ENCODE data around the gene LCN15. TPM values are rescaled to one million over a fixed set of nuclear protein-coding genes. Genes with fewer than 3 reads are reported as not detected.

The LCN15 gene
- total RNA-seq, 1 experiment from 2014 or later = not detected

DNA sequence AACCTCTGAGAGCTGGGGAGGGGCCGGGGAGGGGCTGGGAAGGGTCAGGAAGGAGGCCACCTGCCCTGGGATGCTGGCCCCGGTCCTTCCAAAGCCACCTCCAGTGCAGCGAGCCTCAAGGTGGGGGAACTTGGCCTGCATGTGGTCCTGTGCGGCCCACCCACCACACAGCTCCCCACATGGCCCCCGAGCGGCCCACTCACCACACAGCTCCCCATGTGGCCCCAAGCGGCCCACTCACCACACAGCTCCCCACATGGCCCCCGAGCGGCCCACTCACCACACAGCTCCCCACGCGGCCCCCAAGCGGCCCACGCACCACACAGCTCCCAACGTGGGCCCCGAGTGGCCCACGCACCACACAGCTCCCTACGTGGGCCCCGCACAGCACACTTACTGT is 19.5 kb downstream of the LCN15 start:
- Mint-ChIP-seq H3K36me3 (ENCODE audit: insufficient read depth, unreplicated experiment) (no peaks in the 10 kb centered on the region), H3K9me3 (ENCODE audit: unreplicated experiment) (no peaks in the 10 kb centered on the region), H3K4me3 (ENCODE audit: unreplicated experiment) (no peak overlapping the region), H3K27me3 (ENCODE audit: insufficient read depth, unreplicated experiment) (peaks cover 17% of the 10 kb centered on the region), H3K27ac (ENCODE audit: low read depth, unreplicated experiment) (no peak overlapping the region), H3K4me1 (ENCODE audit: insufficient read depth, unreplicated experiment) (no peaks in the 10 kb centered on the region)
- DNase-seq (ENCODE audit: unreplicated experiment) = no peak
- CTCF ChIA-PET = interaction anchor here (0.6 to 0.7 kb wide), 2 partner anchors 13 to 285 kb away, joined by 3 read pairs; no protein-coding TSS in a partner anchor
- BruUV-seq (replicated peaks) = no TSS peak
- TF ChIP-seq, protein P1, sequence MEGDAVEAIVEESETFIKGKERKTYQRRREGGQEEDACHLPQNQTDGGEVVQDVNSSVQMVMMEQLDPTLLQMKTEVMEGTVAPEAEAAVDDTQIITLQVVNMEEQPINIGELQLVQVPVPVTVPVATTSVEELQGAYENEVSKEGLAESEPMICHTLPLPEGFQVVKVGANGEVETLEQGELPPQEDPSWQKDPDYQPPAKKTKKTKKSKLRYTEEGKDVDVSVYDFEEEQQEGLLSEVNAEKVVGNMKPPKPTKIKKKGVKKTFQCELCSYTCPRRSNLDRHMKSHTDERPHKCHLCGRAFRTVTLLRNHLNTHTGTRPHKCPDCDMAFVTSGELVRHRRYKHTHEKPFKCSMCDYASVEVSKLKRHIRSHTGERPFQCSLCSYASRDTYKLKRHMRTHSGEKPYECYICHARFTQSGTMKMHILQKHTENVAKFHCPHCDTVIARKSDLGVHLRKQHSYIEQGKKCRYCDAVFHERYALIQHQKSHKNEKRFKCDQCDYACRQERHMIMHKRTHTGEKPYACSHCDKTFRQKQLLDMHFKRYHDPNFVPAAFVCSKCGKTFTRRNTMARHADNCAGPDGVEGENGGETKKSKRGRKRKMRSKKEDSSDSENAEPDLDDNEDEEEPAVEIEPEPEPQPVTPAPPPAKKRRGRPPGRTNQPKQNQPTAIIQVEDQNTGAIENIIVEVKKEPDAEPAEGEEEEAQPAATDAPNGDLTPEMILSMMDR (IDR thresholded peaks at IDR 0.05; ENCODE audit: unreplicated experiment) = no peak
- intact Hi-C loops (cut with micrococcal nuclease) = no loop called here
- POLR2A ChIA-PET = interaction anchor here (0.6 to 2.5 kb wide), 3 partner anchors 10 to 17 kb away, joined by 3 to 6 read pairs (median 3); no protein-coding TSS in a partner anchor

DNA sequence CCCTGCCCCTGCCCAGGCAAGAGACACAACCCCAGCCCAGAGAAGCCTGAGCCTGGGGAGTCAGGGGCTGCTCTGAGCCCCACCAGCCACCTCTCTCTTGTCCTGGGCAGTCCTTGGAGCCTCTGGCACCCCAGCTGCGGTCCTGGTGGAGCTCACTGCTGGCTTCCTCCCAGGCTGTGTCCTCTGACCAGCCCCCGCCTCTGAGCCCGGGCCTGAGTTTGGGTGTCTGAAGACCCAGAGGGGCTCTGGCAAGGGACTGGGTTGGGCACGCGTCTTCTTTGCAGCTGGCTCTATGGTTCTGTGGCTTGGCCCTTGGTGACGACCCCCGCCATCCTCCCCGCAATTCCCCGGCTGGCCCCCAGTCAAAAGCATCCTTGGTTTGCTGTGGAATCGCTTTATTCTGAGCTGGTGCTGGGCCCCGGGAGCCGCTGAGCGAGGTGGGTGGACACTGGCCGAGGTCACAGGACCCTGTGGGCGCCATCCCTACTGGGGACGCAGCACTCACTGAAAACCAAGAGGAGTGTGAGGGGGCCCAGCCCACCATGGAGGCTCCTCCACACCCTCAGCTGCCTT is 20.6 kb downstream of the LCN15 start:
- Mint-ChIP-seq H3K9me3 (ENCODE audit: unreplicated experiment) (no peaks in the 10 kb centered on the region), H3K4me1 (ENCODE audit: insufficient read depth, unreplicated experiment) (no peaks in the 10 kb centered on the region), H3K27ac (ENCODE audit: low read depth, unreplicated experiment) (no peak overlapping the region), H3K27me3 (ENCODE audit: insufficient read depth, unreplicated experiment) (peaks cover 27% of the 10 kb centered on the region), H3K4me3 (ENCODE audit: unreplicated experiment) (no peak overlapping the region), H3K36me3 (ENCODE audit: insufficient read depth, unreplicated experiment) (no peaks in the 10 kb centered on the region)
- ChIA-PET POLR2A (interaction anchor here (2.5 kb wide), 1 partner anchor 16 kb away, joined by 6 read pairs; no protein-coding TSS in a partner anchor), CTCF (no interaction called here)
- no peak for DNase-seq (ENCODE audit: unreplicated experiment)
- TF ChIP-seq, protein P1 (IDR thresholded peaks at IDR 0.05; ENCODE audit: unreplicated experiment) = no peak
- intact Hi-C loops (cut with micrococcal nuclease) = no loop called here
- BruUV-seq (replicated peaks) = no TSS peak

DNA sequence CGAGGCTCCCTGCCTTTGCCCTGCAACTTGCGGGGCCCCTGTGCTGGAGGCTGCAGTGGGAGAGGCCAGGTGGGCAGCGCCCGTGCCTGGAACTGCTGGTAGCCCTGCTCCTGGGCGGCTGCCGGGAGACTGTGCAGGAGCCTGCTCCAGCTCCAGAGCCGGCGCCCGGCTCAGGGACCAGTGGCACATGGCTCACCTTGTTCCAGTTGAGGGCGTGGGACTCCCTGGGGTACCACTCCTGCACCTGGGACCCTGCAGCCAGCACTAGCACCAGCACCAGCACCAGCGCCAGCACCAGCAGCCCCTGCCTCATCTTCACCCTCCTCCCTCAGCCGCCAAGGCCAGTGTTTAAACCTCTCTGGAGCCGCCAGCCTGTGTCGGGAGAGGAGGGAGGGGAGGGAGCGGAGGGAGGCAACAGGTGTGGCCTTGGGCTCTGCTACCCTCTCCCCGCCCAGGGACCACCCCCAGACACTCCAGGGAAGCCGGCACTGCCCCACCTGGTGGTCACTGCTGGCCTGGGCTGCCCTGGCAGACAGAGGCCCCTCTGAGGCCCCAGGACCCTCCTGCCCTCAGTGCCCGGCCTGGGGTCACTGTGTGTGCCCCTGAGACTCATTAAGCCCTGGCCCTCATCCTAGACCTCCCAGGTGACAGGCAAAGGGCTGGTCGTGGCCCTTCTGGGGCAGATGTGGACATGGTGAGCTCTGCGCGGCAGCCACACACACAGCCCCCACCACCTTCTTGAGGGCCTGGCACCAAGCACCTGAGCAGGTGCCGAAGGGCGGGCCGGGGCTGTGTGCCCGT is 21.5 kb downstream of the LCN15 start, which contains the start of gene LCN10:
LCN10 (minus strand) TSS at position 350 of the 801 bp plus-strand sequence; CDS start at position 313, 37 bp downstream.
- Mint-ChIP-seq H3K9me3 (ENCODE audit: unreplicated experiment) (no peaks in the 10 kb centered on the region), H3K4me3 (ENCODE audit: unreplicated experiment) (no peak within 1 kb of the TSS), H3K27ac (ENCODE audit: low read depth, unreplicated experiment) (no peak within 1 kb of the TSS), H3K27me3 (ENCODE audit: insufficient read depth, unreplicated experiment) (peaks cover 37% of the 10 kb centered on the region), H3K36me3 (ENCODE audit: insufficient read depth, unreplicated experiment) (no peaks in the 10 kb centered on the region), H3K4me1 (ENCODE audit: insufficient read depth, unreplicated experiment) (no peaks in the 10 kb centered on the region)
- intact Hi-C loops (cut with micrococcal nuclease) = no loop called here
- BruUV-seq (replicated peaks) = no TSS peak
- POLR2A ChIA-PET = interaction anchor here (2.5 kb wide), 1 partner anchor 15 kb away, joined by 6 read pairs; no protein-coding TSS in a partner anchor
- TF ChIP-seq, protein P1 (IDR thresholded peaks at IDR 0.05; ENCODE audit: unreplicated experiment) = peak; percentile 41
- CTCF ChIA-PET = interaction anchor here (0.6 to 1.0 kb wide), 2 partner anchors 8 to 15 kb away, joined by 3 read pairs; no protein-coding TSS in a partner anchor
- DNase-seq (ENCODE audit: unreplicated experiment) = no peak

DNA sequence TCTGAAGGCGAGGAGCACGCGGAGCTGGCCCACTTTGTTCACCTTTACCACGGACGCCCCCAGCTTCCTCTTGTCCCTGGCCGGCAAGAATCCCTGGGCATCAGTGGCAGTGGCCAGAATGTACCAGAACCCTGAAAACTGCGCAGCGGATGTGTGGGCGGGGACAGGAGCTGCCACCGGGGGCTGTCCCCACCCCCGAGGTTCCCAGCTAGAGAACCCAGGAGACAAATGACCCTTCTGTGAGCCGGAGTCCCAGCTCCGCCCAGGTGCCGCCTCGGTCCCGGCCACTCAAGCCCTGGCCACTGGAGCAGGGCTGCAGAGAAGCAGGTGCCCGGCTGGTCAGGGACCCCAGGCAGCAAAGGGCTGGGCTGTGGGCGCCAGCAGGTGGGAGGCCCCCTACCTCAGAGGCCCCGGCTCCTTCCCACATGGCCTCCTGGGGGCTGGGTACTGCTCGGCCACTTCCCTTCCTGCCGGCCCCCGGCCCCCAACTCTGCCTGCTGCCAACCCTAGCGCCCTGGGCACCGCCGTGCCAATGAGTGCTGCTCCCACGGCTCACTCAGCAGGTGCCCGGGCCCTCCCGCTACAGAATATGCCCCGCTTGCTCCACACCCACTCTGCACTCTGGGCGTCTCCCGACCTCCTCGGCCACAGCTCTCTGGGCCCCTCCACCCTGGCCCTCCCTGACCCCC is 22.3 kb downstream of the LCN15 start:
- ChIA-PET CTCF (interaction anchor here (0.8 to 1.0 kb wide), 2 partner anchors 15 to 37 kb away, joined by 3 read pairs; no protein-coding TSS in a partner anchor), POLR2A (no interaction called here)
- H3K27ac Mint-ChIP-seq (ENCODE audit: low read depth, unreplicated experiment) = no peak overlapping the region
- H3K9me3 Mint-ChIP-seq (ENCODE audit: unreplicated experiment) = no peaks in the 10 kb centered on the region
- no peak overlapping the region for H3K4me3 Mint-ChIP-seq (ENCODE audit: unreplicated experiment)
- BruUV-seq (replicated peaks) = no TSS peak
- intact Hi-C loops (cut with micrococcal nuclease) = no loop called here
- TF ChIP-seq, protein P1 (IDR thresholded peaks at IDR 0.05; ENCODE audit: unreplicated experiment) = no peak
- DNase-seq (ENCODE audit: unreplicated experiment) = no peak
- no peaks in the 10 kb centered on the region for H3K4me1 Mint-ChIP-seq (ENCODE audit: insufficient read depth, unreplicated experiment)
- H3K27me3 Mint-ChIP-seq (ENCODE audit: insufficient read depth, unreplicated experiment) = peaks cover 39% of the 10 kb centered on the region
- no peaks in the 10 kb centered on the region for H3K36me3 Mint-ChIP-seq (ENCODE audit: insufficient read depth, unreplicated experiment)

Data from MCF 10A (cell line).